K562 (cell line): ENCODE results near the gene CMIP.

ENCODE experiments used
- JUN ChIP-seq, 2 experiments: sonication (generic) in 1 of 2; formaldehyde crosslinking in 1 of 2; IDR thresholded peaks; 2 replicates each; pipeline versions ENCODE4 v1.6.1 to v1.8.0; 2012 to 2022; ENCODE audit warnings: borderline replicate concordance in 2 of 2, mild to moderate bottlenecking in 2 of 2, improper control_type of control experiment in 1 of 2, low read depth in 1 of 2, low read length in 1 of 2, missing genetic modification reagents in 1 of 2
- MYC ChIP-seq, 2 experiments: fragments of 250-450 bp in 1 of 2; sonication (Bioruptor Pico) in 1 of 2; IDR thresholded peaks; 2 replicates each; pipeline versions ENCODE4 v1.5.1 to v1.6.1; 2012 to 2021; ENCODE audit warnings: low read depth in 2 of 2, borderline replicate concordance in 1 of 2, improper control_type of control experiment in 1 of 2, low read length in 1 of 2, mild to moderate bottlenecking in 1 of 2, moderate library complexity in 1 of 2
- POLR2AphosphoS2 ChIP-seq: IDR thresholded peaks from 2 replicates; pipeline ENCODE4 v1.6.1; 2012; ENCODE audit warnings: low read length, improper control_type of control experiment
- ZFX ChIP-seq: sonication (generic); formaldehyde crosslinking; IDR thresholded peaks from 2 replicates; pipeline ENCODE4 v1.8.0; 2022; ENCODE audit warnings: mild to moderate bottlenecking, missing genetic modification reagents, moderate library complexity
- ZNF324 ChIP-seq: fragments of 250-450 bp; sonication (Bioruptor Pico); IDR thresholded peaks from 2 replicates; pipeline ENCODE4 v1.4.0; 2020; ENCODE audit warnings: mild to moderate bottlenecking

- TF ChIP-seq JUN (IDR thresholded peaks at IDR 0.05; ENCODE audit: borderline replicate concordance, low read depth, low read length) (no peak), JUN (CRISPR knock-in tag; IDR thresholded peaks at IDR 0.05; ENCODE audit: borderline replicate concordance) (no peak), POLR2AphosphoS2 (no peak), ZFX (CRISPR knock-in tag) (no peak), MYC (IDR thresholded peaks at IDR 0.05; ENCODE audit: low read depth, low read length) (no peak), MYC (CRISPR knock-in tag; IDR thresholded peaks at IDR 0.05; ENCODE audit: borderline replicate concordance, low read depth) (no peak), ZNF324 (CRISPR knock-in tag) (no peak)
These were observed 53.1 kb downstream of the CMIP start for GRCh38 chr16:81497690-81498089.
